Esophagus muscularis mucosa (tissue), 4 donors: ENCODE data around the gene SPON2. TPM values are rescaled to one million over a fixed set of nuclear protein-coding genes. Genes with fewer than 3 reads are reported as not detected.
A peak's percentile ranks its signal among the peaks of the same experiment; 100 is the strongest.

Experiments
- DNase-seq: peaks from one replicate; pipeline ENCODE4 v3.0.0-alpha.2; 2017; ENCODE audit errors: extremely low spot score
- H3K27ac ChIP-seq, 4 donors: fragments of 200-600 bp; sonication (generic); replicated peaks in 1 of 4; 1 replicate in 3 of 4; 2 replicates in 1 of 4; pipeline ENCODE4 v1.5.1; 2016 to 2019; ENCODE audit warnings: mild to moderate bottlenecking in 1 of 4
- H3K27me3 ChIP-seq, 4 donors: fragments of 200-600 bp; sonication (generic); one replicate each; pipeline versions ENCODE4 v1.5.1 to v1.6.0; 2016 to 2019
- H3K36me3 ChIP-seq, 4 donors: fragments of 200-600 bp; sonication (generic); one replicate each; pipeline ENCODE4 v1.5.1; 2016 to 2019
- H3K4me1 ChIP-seq, 4 donors: fragments of 200-600 bp; sonication (generic); one replicate each; pipeline ENCODE4 v1.5.1; 2016 to 2019
- H3K4me3 ChIP-seq, 4 donors: fragments of 200-600 bp; sonication (generic); 1 replicate in 2 of 4; 2 replicates in 2 of 4; pipeline ENCODE4 v1.5.1; 2016 to 2019; ENCODE audit warnings: mild to moderate bottlenecking in 4 of 4, moderate library complexity in 1 of 4
- H3K9me3 ChIP-seq, 4 donors: fragments of 200-600 bp; sonication (generic); 1 replicate in 3 of 4; 2 replicates in 1 of 4; pipeline ENCODE4 v1.5.1; 2016 to 2019
- EP300 ChIP-seq: sonication (generic); formaldehyde crosslinking; IDR thresholded peaks from one replicate; pipeline ENCODE4 v1.6.1; 2017; ENCODE audit warnings: antibody characterized with exemption
- POLR2A ChIP-seq: fragments of 450-650 bp; IDR thresholded peaks from one replicate; pipeline ENCODE4 v1.6.1; 2017; ENCODE audit warnings: antibody characterized with exemption, moderate library complexity, mild to moderate bottlenecking, low read depth
- POLR2AphosphoS5 ChIP-seq, 2 donors: sonication (generic); formaldehyde crosslinking; IDR thresholded peaks; one replicate each; pipeline ENCODE4 v1.6.1; 2017; ENCODE audit warnings: antibody characterized with exemption in 2 of 2
- WGBS: methylation state at CpG from one replicate; pipeline ENCODE4 v1.1.5; 2018; 5-methylcytosine and 5-hydroxymethylcytosine counted together
- intact Hi-C: fragments of 100-400 bp; cut with DNase I; formaldehyde crosslinking; loops from one replicate; pipeline ENCODE4 v1.15.1; 2023
- total RNA-seq, 4 donors: library from RNA; depleted of rRNA; stranded (reverse); fragments of >200 nt; gene quantifications; one replicate each; pipeline versions ENCODE4 v1.1.0 to v1.2.1, GENCODE V29; 2016
- TF ChIP-seq, protein P1 (sequence below), 3 experiments: fragments of 200-600 bp in 2 of 3; fragments of 450-650 bp in 1 of 3; sonication (generic) in 2 of 3; IDR thresholded peaks; one replicate each; pipeline ENCODE4 v1.5.1; 2017 to 2019; ENCODE audit warnings: antibody characterized with exemption in 3 of 3, mild to moderate bottlenecking in 2 of 3, moderate library complexity in 1 of 3

SPON2 gene
- total RNA-seq, 4 donors from 2014 or later: 21.3 to 72.9 (median 58.3) TPM

GRCh38 chr4:1211891-1212545 lies 39.6 kb upstream of the SPON2 start:
- Histone ChIP-seq H3K36me3 (peaks cover 17 to 65% (median 57%) of the 10 kb centered on the region in 4 donors), H3K27ac (peak overlapping the region; percentile 65 to 76 (median 66)), H3K9me3 (no peaks in the 10 kb centered on the region), H3K4me1 (peaks cover 54 to 98% (median 88%) of the 10 kb centered on the region in 4 donors), H3K4me3 (no peak overlapping the region), H3K27me3 (no peaks in the 10 kb centered on the region)
- 76% methylated on average over 24 of the region's 34 CpGs for WGBS
- intact Hi-C loops: loop anchor here (5.0 kb wide), 1 partner anchor 45 kb away; no protein-coding TSS in a partner anchor
- DNase-seq: no peak
- TF ChIP-seq EP300 (no peak), POLR2A (no peak), POLR2AphosphoS5 (IDR thresholded peaks at IDR 0.05) (no peak)
- TF ChIP-seq, protein P1, sequence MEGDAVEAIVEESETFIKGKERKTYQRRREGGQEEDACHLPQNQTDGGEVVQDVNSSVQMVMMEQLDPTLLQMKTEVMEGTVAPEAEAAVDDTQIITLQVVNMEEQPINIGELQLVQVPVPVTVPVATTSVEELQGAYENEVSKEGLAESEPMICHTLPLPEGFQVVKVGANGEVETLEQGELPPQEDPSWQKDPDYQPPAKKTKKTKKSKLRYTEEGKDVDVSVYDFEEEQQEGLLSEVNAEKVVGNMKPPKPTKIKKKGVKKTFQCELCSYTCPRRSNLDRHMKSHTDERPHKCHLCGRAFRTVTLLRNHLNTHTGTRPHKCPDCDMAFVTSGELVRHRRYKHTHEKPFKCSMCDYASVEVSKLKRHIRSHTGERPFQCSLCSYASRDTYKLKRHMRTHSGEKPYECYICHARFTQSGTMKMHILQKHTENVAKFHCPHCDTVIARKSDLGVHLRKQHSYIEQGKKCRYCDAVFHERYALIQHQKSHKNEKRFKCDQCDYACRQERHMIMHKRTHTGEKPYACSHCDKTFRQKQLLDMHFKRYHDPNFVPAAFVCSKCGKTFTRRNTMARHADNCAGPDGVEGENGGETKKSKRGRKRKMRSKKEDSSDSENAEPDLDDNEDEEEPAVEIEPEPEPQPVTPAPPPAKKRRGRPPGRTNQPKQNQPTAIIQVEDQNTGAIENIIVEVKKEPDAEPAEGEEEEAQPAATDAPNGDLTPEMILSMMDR (IDR thresholded peaks at IDR 0.05): no peak

GRCh38 chr4:1211371-1211770 lies 39.0 kb upstream of the SPON2 start:
- DNase-seq: no peak

GRCh38 chr4:1210971-1211370 lies 38.6 kb upstream of the SPON2 start:
- WGBS: 69% methylated on average over 9 of the region's 10 CpGs
- Histone ChIP-seq H3K36me3 (peaks cover 15 to 55% (median 46%) of the 10 kb centered on the region in 4 donors), H3K9me3 (no peaks in the 10 kb centered on the region), H3K4me3 (no peak overlapping the region), H3K27me3 (no peaks in the 10 kb centered on the region), H3K27ac (peak overlapping the region; percentile 44 to 76 (median 66)), H3K4me1 (peaks cover 46 to 95% (median 86%) of the 10 kb centered on the region in 4 donors)
- intact Hi-C loops: loop anchor here (5.0 kb wide), 1 partner anchor 44 kb away; no protein-coding TSS in a partner anchor
- DNase-seq: no peak
- TF ChIP-seq EP300 (no peak), POLR2AphosphoS5 (IDR thresholded peaks at IDR 0.05) (no peak), POLR2A (no peak)
- TF ChIP-seq, protein P1 (IDR thresholded peaks at IDR 0.05): no peak

More at GRCh38 chr4:1211371-1211770, 39.0 kb upstream of the SPON2 start:
- Histone ChIP-seq H3K27ac (peak overlapping the region; percentile 44 to 76 (median 66)), H3K27me3 (no peaks in the 10 kb centered on the region), H3K9me3 (no peaks in the 10 kb centered on the region), H3K4me1 (peaks cover 48 to 97% (median 86%) of the 10 kb centered on the region in 4 donors), H3K36me3 (peaks cover 17 to 59% (median 50%) of the 10 kb centered on the region in 4 donors), H3K4me3 (no peak overlapping the region)
- intact Hi-C loops: loop anchor here (5.0 kb wide), 1 partner anchor 44 kb away; no protein-coding TSS in a partner anchor
- TF ChIP-seq, protein P1 (IDR thresholded peaks at IDR 0.05): no peak
- TF ChIP-seq POLR2AphosphoS5 (IDR thresholded peaks at IDR 0.05) (no peak), EP300 (no peak), POLR2A (no peak)
- 83% methylated on average over 13 of the region's 13 CpGs for WGBS

- intact Hi-C loops: loop anchor here (5.0 kb wide), 1 partner anchor 43 kb away; no protein-coding TSS in a partner anchor
- Histone ChIP-seq H3K27ac (peak overlapping the region; percentile 58 to 75 (median 66)), H3K4me3 (no peak overlapping the region), H3K4me1 (peaks cover 46 to 94% (median 83%) of the 10 kb centered on the region in 4 donors), H3K27me3 (no peaks in the 10 kb centered on the region), H3K9me3 (no peaks in the 10 kb centered on the region), H3K36me3 (peaks cover 9 to 49% (median 40%) of the 10 kb centered on the region in 4 donors)
- TF ChIP-seq, protein P1 (IDR thresholded peaks at IDR 0.05): no peak
- TF ChIP-seq EP300 (no peak), POLR2AphosphoS5 (IDR thresholded peaks at IDR 0.05) (no peak), POLR2A (no peak)
- DNase-seq: no peak
- WGBS: 78% methylated on average over 19 of the region's 22 CpGs
Observed at GRCh38 chr4:1210241-1210841, 38.0 kb upstream of the SPON2 start.
